Measurements from ENCODE around the gene MAPK8IP3. TPM values are rescaled to one million over a fixed set of nuclear protein-coding genes. Genes with fewer than 3 reads are reported as not detected.

MAPK8IP3 gene
- total and polyA plus RNA-seq, 9 of the 15 experiments (the other 6 are each of a cell fraction or from before 2014, with no cell fraction given), result 0.17 to 58.7 (median 16.7) TPM

GRCh38 chr16:1772908-1773702 lies 67.1 kb downstream of the MAPK8IP3 start, which contains the start of gene MRPS34 (continued):
- TF ChIP-seq MTF1 (CRISPR knock-in tag; IDR thresholded peaks at IDR 0.05; ENCODE audit: borderline replicate concordance) (no peak), ZNF407 (IDR thresholded peaks at IDR 0.05; ENCODE audit: low read depth) (no peak), TCF7 (IDR thresholded peaks at IDR 0.05; ENCODE audit: borderline replicate concordance) (peak; percentile 56; the same call in 1 of the 2 replicates), ZZZ3 (IDR thresholded peaks at IDR 0.05) (no peak), EP400 (IDR thresholded peaks at IDR 0.05) (peak; percentile 93), HIVEP1 (CRISPR knock-in tag; IDR thresholded peaks at IDR 0.05) (peak; percentile 60; the same call in 1 of the 2 replicates), HOXB6 (CRISPR knock-in tag; IDR thresholded peaks at IDR 0.05; ENCODE audit: borderline replicate concordance) (no peak), ZNF175 (CRISPR knock-in tag; IDR thresholded peaks at IDR 0.05; ENCODE audit: low read depth) (no peak), ZNF143 (CRISPR knock-in tag; IDR thresholded peaks at IDR 0.05) (no peak), ZNF24 (IDR thresholded peaks at IDR 0.05) (peak; percentile 30; the same call in 1 of the 2 replicates), AFF4 (CRISPR knock-in tag; IDR thresholded peaks at IDR 0.05) (0 out of 2 replicates have a peak, but pooled peaks have one; percentile 27), DDX20 (tag; IDR thresholded peaks at IDR 0.05; ENCODE audit: low read depth) (no peak), CHD2 (IDR thresholded peaks at IDR 0.05; ENCODE audit: low read depth, low read length) (no peak), SIN3B (IDR thresholded peaks at IDR 0.05; ENCODE audit: low read depth) (peak; percentile 96), CREM (IDR thresholded peaks at IDR 0.05; ENCODE audit: low read depth) (peak; percentile 84)
